Fibroblast of upper back skin (primary cell): Measurements from ENCODE around the gene PCNX3.

ENCODE experiments used
- DNase-seq: peaks from one replicate; pipeline ENCODE4 v3.0.0-alpha.2; 2013

Gene PCNX3

DNA sequence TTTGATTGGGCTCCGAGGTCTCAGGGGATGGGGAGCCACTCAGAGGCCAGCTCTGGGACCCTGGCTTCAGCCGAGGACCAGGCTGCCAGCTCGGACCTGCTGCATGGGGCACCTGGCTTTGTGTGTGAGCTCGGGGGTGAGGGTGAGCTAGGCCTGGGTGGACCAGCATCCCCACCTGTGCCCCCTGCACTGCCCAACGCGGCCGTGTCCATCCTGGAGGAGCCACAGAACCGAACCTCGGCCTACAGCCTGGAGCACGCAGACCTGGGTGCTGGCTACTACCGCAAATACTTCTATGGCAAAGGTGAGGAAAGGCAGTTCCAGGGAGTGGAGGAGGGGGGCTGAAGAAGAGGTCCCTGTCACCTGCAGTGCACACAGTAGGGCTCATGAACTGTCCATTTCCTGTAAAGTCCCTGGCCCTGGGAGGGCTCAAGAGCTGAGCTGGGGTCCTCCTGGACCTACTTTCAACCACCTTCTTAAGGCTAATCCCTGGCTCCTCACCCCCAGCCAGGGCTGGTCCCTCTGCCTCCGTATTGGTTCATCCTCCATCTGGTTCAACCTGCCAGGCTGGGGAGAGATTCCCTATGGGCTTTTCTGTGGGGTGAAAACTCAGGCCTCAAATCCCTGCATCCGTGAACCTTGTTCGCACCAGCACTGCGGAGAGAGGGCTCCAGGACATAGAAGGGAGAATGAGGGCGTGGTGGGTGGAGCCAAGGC is 25.9 kb downstream of the PCNX3 start:
- DNase-seq: no peak

GRCh38 chr11:65642014-65642671 is 26.6 kb downstream of the PCNX3 start:
- DNase-seq: no peak

GRCh38 chr11:65643971-65644370 is 28.4 kb downstream of the PCNX3 start:
- DNase-seq: no peak

DNA sequence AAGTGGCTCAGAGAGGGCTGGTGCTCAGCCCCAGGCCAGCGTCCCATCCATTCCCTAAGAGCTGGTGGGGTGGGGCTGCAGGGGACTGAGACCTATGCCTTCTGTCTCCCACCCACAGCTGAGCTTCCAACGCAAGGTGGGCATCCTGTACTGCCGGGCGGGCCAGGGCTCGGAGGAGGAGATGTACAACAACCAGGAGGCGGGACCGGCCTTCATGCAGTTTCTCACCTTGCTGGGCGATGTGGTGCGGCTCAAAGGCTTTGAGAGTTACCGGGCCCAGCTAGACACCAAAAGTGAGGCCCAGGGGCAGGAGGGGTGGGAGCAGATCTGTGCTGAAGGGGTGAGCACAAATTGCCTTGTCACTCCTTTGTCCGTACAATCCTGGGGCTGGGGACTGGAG is 29.3 kb downstream of the PCNX3 start:
- no peak for DNase-seq

DNA sequence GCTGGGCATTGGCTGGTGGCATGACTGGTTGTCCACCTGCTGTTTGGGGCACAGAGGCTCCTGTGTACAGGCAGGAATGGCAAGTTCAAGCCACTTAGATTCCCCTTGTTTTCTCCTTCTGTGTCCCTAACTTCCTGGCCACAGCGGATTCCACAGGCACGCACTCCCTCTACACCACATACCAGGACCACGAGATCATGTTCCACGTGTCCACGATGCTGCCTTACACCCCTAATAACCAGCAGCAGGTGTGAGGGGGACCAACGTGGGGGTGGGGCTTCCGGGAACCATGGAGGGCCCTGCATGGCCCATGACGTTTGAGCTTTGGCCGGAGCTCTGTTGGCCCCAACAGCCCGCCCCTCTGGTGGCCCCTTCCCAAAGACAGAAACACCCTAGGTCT is 30.1 kb downstream of the PCNX3 start:
- DNase-seq: peak; percentile 52

- DNase-seq: no peak
Measured at GRCh38 chr11:65646288-65646957, 30.8 kb downstream of the PCNX3 start.

DNA sequence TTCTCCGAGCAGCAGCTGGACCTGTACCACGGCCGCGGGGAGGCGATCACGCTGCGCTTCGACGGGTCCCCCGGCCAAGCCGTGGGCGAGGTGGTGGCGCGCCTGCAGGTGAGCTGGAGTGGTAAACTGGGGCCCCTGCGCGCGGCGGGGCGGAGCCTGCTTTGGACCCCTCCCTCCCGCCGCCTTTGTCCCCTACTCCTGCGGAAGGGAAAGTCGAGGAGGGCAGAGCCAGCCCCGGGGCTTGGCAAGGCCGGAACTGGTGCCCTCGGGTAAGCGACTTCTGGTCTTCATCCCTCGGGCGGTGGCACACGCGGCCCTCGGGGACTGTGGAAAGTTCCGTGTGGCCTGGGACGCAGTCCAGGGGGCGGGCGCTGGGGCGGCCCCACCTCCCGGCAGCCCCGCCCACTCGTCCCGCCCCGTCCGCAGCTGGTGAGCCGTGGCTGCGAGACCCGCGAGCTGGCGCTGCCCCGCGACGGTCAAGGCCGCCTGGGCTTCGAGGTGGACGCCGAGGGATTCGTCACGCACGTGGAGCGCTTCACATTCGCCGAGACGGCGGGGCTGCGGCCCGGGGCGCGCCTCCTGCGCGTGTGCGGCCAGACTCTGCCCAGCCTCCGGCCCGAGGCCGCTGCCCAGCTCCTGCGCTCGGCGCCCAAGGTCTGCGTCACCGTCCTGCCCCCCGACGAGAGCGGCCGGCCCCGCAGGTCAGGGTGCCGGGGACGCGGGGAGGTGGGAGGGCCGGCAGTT is 31.6 kb downstream of the PCNX3 start:
- no peak for DNase-seq

GRCh38 chr11:65648997-65649493 is 33.5 kb downstream of the PCNX3 start:
- no peak for DNase-seq

DNA sequence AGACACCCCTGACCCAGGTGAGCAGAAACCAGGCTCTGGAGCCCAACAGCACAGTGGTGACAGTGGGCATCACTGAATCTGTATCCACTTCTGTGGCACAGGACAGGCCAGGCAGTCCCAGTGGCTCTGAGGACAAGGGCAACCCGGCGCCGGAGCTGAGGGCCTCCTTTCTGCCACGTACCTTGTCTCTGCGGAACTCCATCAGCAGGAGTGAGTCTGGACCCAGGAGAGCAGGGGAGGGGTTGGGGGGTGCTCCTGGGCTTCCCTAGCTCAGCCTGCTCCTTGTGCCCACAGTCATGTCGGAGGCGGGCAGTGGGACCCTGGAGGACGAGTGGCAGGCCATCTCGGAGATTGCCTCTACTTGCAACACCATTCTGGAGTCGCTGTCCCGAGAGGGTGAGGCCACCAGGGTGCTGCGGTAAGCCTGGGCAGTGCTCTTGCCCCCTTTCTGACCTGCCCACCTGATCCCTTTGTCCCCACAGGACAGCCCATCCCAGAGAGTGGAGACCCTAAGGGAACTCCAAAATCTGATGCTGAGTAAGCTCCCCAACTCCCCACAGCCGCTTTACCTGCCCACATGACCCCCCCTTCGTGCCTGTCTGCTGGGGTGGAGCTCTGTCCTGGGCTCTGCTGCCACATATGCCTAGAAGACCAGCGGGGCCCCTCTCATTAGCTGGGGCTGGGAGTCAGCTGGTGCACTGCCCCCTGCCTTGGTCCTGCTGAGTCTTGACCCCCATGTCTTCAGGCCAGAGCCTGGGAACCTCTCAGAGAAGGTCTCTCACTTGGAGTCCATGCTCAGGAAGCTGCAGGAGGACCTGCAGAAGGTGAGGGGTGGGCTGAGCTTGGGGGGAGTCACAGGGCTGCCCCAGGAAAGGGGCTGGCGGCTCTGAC is 34.3 kb downstream of the PCNX3 start:
- no peak for DNase-seq

- DNase-seq: no peak
Measured at GRCh38 chr11:65650547-65651338, 35.2 kb downstream of the PCNX3 start.

GRCh38 chr11:65651339-65651588 is 35.7 kb downstream of the PCNX3 start:
- no peak for DNase-seq

- DNase-seq: peak; percentile 12
Measured at GRCh38 chr11:65651589-65652510, 36.3 kb downstream of the PCNX3 start.

DNA sequence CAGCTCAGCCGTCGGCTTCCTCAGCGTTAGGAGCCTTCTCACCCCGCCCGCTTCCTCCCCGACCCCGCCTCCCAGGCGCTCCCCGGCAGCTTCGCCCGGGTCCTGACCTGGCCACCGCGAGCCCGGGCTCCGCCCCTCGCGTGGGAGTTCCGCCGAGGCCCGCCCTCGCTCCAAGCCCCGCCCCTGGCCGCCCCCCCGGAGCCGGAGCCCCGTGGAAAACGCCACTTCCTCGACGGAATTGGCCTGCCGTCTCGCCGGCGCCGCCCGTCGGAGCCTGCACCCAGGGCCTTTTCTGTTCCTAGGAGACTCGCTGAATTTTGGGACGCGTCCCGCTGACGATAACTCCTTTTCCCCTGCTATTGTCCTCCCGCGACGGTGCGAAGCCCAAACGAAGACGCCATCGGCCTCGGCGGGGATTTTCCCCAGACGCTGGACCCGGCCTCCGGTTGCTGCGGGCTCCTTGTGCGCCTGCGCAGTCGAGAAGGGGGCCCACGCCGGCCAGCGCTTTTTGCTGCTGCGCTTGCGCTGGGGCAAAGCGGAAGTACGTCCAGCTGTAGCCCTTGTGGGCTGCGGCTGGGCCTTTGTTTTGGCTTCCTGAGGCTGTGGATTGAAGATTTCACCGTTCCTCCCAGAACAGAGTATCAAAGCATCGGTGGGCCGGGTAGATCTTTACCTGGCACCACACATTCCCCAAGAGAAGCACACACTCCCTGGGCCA is 37.1 kb downstream of the PCNX3 start:
- DNase-seq: peak; percentile 94

GRCh38 chr11:65653229-65654225 is 38.0 kb downstream of the PCNX3 start:
- DNase-seq: no peak

GRCh38 chr11:65654375-65655349 is 39.1 kb downstream of the PCNX3 start:
- DNase-seq: no peak

- no peak for DNase-seq
Measured at GRCh38 chr11:65655570-65656332, 40.2 kb downstream of the PCNX3 start.
